GM18511 (cell line): Measurements from ENCODE around the gene CA7.
"Not testable (repeated sequence)": the region's sequence is repeated elsewhere in the genome, so short reads cannot be mapped to it uniquely, and the experiment has no call there.

ENCODE experiments used
- ATAC-seq: cut with Tn5 transposase; IDR thresholded peaks from one replicate; pipeline ENCODE4 v1.9.1; 2021; ENCODE audit warnings: mild to moderate bottlenecking, moderate library complexity; ENCODE audit not compliant: unreplicated experiment

CA7 gene

DNA sequence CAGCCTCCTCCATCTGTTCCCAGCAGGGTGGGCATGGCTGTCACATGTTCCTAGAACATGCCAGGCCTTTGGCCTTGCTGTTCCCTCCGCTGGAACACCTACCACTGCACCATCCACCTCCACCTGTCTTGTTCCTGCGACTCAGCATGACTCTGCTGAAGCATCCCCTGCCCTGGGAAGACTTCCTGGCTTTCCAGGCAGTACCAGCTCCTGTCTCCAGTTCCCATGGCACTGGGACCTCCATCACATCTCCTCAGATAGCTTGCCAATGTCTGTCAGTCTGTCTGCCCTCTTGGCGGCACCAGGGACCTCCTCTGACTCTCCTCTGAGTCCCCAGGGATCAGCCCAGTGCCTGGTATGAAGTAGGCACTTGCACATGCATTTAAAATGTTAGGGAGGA, 51.8 kb downstream of the CA7 start:
- ATAC-seq = no peak

DNA sequence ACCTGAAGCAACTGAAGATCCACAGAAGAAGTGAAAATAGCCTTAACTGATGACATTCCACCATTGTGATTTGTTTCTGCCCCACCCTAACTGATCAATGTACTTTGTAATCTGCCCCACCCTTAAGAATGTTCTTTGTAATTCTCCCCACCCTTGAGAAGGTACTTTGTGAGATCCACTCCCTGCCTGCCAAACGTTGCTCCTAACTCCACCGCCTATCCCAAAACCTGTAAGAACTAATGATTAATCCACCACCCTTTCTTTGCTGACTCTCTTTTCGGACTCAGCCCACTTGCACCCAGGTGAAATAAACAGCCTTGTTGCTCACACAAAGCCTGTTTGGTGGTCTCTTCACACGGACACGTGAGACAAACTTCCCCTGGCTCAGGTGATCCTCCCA, 52.5 kb downstream of the CA7 start:
- not testable (repeated sequence) for ATAC-seq

DNA sequence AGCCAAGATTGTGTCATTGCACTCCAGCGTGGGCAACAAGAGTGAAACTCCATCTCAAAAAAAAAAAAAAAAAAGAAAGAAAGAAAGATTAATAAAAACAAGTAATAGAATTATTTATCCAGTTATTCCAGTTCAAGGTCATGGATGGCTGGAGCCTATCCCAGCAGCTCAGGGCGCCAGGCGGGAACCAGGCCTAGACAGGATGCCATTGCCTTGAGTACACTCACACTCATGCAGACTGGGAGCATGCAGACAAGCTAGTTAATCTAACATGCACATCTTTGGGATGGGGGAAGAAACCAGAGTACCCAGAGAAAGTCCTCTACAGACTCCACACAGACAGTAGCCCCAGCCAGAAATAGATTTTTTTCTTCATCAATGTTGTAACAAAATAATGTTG, 54.0 kb downstream of the CA7 start:
- no peak for ATAC-seq

DNA sequence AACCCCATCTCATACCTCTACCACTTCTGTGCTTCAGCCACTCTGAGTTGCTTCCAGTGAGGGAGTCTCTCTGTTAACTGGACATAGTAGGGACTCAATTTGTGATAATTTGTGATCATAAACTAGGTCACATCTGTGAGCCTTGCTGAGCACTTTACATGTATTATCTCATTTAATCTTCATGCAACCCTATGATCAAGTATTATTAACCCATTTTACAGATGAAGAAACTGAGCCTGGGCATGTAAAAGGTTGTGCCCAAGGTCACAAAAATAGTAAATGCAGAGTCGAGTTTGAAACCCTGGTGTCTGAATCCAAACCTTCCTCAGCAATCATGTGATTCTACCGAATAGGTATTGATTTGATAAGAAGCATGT, 54.7 kb downstream of the CA7 start:
- ATAC-seq = no peak

DNA sequence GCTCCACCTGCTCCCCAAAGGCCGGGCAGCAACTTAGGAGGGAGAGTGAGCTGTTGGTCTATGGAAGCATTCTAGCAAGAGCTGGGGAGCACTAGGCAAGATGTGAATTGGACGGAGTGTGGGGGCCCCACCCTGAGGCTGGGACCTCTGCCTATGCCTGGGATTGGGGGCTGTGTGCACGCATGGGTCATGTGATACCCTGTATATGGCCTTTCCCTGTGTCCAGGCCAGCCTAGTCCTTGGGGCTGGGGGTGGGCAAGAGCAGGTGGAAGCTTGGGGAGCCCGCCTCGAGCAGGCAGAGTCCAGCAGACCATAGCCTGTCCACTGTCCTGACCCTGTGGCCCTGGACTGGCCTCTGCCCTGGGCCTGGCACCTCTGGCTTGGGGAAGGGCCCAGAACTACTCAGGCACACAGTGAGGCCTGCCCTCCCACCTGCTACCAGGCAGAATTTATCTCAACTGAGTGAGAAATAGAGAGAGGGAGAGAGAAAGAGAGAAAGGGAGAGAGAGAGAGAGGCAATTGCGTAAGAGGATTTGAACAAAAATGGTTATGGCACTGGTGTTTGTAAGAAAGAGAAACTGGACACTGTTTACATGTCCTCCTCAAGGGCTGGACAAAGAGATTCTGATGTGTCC, 55.2 kb downstream of the CA7 start:
- no peak for ATAC-seq

DNA sequence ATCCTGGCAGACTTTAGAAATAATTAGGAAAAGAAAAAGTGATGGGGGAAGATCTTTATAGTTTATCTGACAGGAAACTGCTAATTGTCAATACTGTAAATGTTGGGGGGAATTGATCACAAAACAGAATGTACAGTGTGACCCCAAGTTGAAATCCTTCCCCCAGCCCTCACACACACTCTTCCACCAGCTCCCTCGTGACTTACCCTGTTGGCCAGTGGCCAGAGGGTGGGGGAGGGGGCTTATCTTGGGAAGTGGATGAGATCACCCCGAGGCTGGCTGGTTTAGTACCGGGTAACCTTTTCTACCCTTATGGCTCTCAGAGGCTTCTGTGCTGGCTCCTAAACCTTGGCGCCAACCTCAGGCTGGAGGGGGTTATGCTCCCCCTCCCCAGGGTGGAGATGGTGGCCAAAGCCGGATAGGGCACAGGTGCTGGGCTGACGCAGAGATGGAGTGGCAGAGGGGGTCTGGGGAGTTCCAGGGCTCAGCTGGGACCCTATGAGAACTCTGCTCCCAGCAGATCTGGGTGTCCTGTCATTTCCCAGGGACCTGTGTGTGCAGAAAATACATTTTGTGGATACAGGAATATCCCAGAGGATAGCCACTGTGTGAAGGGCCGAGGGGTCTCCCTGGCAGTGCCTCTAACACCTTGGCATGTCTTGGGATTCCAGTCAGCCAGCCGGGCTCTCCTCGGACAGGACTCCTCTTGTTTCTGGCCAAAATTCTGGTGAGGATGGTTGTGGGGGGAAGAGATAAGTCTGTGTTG, 55.9 kb downstream of the CA7 start:
- ATAC-seq = no peak

DNA sequence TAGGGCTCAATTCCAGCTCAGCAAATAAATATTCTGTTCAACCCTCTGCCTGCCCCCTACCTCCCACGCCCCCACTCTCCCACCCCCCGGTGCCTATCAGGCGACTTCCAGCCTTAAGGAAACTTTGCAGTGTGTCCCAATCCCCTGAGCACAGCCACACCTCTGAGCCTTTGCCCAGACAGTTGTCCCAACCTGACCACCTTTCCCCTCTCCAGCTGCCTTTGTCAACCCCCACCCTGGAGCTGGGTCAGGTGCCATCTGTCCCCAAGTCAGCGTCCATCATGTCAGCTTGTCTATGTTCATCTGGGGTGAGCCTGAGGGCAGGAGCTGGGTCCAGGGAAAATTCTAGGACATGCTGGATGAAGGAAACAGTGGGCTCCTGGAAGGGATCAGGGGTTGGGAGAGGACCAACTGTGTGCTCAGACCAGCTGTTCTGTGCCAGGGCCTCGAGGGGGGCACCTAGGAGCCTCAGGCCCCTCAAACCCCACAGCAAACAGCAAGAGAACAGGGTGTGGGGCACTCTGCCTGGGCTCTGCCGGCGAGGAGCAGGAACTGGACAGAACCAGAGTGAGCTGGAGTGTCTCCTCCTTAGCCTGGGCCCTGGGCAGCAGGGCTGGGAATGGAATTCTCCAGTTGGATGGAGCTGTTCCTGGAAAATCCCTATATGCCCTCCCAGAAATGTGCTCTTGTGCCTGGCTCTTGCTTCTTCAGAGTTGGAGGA, 56.7 kb downstream of the CA7 start:
- no peak for ATAC-seq

DNA sequence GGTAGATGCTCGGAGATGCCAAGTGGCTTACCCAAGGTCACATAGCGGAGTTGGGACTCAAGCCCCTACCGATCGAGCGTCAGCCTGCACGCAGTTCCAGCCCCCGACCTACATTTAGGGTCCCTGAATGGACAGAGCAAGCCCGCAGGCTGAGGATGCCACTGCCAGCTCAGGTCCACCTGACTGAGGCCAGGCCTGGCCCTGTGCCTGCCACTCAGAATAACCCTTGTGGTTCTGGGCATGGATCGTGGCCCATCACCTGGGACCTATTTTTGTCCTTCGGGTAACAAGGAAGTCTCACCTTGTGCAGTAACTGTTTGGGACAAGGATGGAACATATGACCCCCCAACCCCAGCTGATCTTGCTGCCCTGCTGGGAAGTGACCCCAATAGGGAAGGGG, 57.4 kb downstream of the CA7 start:
- ATAC-seq = no peak

DNA sequence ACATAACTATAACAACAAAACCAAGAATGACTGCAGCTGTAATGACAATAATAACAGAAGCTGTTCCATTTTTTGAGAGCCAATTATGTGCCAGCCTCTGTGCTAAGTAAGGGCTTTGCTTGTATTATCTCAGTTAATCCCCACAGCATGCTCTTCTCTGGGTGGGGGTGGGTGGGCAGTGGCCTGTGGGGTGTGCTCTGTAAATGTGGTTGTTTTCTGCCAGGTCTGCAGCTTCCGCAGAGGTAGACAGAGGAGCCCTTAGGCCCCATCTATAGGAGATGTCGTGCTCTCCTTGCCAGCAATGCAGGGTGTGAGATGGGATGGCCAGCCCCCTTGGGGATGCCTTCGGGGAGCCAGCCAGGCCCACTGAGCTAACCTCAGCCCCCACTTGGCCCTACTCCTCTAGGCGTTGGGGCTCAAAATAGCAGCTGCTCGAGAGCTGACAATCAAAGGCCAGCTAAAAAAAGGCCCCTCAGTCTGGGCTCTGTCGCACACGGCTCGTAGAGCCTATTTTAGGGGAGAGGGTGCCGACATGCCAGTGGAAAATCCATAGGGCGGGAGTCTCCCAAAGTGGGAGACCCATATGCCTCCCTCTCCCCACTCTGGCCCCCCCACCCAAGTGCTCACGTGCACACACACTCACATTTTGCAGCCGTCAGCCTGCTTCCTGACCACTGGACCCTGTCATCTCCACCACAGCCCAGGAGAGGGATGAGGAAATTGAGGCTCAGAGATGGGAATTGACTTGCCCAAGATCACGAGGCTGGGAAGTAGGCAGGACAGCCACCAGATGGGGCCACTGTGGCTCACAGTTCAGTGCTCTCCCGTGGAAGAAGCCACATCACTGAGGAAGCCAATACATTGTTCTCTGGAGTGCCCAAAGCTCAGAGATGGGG, 58.7 kb downstream of the CA7 start:
- ATAC-seq = no peak
